GM19023 (cell line): Measurements from ENCODE around the gene LRMDA.

Experiments
- ATAC-seq: cut with Tn5 transposase; IDR thresholded peaks from one replicate; pipeline ENCODE4 v1.9.1; 2021; ENCODE audit warnings: mild to moderate bottlenecking, moderate library complexity; ENCODE audit not compliant: unreplicated experiment

LRMDA gene

DNA sequence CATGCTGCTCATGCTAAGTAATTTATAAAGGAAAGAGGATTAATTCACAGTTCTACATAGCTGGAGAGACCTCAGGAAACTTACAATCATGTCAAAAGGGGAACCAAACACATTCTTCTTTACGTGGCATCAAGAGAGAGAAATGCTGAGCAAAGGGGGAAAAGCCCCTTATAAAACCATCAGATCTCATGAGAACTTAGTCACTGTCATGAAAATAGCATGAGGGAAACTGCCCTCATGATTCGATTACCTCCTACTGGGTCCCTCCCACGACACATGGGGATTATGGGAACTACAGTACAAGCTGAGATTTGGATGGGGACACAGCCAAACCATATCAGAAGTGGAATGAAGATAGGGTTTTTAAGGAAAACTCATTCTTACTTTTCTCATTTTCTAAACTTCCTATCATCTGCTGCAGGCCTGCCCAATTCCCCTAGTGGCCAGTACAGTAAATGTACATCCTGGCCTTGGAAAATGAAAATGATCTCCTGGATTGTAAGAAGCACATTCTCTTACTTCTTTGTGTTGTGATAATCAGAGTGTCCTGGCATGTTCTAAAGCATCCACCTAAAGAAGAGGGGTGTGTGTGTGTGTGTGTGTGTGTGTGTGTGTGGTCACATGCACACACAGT lies 421.5 kb downstream of the LRMDA start:
- no peak for ATAC-seq

DNA sequence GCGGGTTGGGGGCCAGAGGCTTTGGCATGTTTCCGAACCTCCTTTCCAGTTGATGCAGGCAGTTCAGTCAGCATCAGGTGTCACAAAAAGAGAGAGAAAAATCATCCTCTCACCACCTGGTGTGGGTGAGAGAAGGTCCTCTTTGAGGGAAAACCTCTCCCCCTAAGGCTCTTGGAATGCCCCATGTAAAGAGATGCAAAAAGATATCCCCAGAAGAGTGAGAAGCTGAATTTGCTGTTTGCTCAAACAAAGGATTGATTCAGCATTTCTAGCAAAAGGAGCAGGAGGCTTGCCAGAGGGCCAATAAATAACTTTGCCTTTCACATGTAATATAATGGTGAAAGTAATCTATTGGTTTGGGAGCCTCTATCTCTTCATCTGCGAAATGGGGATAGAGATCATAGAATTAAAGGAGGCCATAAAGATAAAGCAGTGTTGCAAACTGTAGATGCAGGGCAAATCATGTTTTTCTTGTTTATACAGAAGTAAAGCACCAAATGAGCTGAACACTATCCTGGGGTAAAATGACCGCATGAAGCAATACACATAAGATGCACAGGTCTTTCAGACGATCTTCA lies 425.9 kb downstream of the LRMDA start:
- ATAC-seq = no peak

DNA sequence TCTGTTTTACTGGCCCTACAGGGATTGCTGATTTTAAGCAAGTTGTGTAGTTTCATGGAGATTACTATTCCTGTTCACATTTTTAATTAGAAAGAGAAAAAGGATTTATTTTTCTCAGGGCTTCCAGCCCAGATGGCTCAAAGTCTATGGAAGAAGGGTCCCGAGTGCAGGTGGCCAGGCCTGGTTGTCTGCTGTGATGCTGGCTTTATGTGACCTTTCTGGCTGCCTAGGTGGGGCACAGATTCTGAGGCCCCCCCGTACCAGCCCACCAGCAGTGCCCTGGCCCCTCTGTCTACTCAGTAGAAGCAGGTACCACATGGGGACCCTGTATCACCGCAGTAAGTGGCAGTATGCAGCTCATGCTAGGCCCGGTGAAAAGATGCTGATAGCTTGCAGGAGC lies 426.5 kb downstream of the LRMDA start:
- ATAC-seq = no peak

DNA sequence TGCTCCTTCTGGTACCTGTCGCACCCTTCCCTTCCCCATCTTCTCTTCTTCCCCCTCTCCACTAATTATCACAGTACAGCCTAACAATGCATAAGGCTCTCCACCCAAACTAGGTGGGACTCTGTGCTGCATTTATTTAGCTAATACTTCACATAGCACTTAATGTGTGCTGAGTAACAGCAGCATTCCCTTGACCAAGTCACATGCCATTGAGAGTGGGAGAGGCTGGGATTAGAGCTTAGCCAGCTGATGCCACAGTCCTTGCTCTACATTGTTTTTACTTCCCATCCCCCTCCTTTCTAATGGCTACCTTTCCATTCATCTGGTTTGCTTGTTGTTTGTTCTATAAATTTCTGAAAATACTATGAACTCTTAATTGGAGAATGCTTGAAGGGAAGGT lies 426.9 kb downstream of the LRMDA start:
- no peak for ATAC-seq

DNA sequence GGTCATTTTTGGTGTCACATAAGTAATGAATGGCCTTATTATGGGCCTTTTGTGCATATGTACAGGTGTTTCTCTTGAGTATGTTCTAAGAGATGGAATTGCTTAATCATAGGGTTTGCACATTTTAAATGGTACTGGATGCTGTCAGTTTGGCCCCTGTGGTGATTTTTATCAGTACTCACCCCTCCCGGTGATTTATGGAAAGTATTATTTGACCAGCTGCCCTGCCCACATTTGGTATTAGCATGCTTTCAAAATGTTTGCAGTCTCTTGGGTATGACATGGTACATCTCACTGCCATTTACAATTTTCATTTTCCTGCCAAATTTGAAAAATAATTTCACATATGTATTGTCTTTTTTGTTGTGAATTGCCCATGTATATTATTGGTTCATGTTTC lies 427.7 kb downstream of the LRMDA start:
- ATAC-seq = no peak

DNA sequence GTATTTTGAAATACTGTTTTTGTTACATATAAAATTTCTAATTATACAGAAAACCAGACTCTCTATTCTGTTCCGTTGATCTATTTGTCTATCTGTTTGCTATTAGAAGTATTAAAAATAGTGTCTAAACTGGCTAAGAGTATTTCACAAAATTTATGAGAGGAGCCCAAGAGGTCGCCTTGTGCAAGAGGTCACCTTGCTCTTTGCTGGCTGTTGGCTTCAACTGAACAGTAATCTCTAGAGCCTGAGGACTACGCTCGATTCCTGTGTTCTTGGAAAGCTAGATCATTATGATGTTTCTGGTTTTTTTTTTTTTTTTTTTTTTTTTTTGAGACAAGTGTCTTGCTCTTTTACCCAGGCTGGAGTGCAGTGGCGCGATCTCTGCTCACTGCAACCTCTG lies 428.6 kb downstream of the LRMDA start:
- ATAC-seq = no peak

DNA sequence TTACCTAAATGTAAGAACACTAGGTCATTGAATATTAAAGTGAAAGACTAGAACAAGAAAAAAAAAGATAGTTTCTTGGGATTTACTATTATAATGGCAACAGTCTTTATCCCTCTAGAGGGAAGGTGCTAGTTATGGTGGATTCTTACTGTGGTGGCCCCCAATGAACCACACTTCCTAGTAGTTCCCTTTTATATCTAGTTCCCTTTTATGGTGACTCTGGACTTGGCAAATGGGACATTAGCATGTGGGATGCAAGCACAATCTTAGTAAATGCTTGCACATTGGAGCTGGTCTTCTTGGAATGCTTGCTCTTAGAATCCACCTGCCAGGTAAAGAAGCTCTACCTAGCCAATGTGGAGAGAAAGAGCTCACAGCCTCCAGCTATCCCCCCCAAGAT lies 430.2 kb downstream of the LRMDA start:
- ATAC-seq = no peak

DNA sequence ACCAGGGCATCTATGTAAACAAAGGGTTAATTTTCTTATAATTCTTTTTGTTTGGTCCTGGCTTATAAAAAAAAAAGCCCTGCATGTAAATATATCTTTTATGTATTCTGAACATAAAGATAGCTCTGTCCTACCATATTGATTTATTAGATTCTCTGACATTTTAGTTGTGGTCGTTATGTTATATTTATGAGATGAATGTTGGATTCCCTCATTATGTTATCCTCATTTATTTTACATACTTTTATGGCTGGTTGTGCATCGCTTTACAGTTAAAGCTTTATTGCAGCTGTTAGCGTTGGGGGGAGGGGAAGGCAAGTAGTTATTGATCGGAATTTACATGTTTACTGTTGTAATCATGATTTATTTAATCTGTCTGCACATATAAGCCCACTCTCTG lies 431.5 kb downstream of the LRMDA start:
- no peak for ATAC-seq

DNA sequence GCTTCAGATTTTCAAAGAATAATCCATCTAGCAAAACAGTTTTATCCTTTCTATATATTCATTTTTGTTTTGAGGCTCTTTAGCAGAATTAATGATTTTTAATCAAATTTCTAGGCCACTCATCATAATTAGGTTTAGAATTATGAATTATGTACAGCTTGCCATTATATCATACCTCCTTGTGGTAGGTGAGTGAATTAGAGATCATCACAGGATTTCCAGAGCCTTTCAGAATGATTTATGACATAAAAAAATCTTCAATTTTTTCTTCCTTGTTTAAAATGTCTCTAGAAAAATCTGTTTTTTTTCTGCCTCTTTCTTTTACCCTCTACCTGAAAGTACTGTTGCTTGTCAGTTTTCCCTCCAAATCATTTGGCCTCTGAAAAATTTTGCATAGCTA lies 433.3 kb downstream of the LRMDA start:
- no peak for ATAC-seq

DNA sequence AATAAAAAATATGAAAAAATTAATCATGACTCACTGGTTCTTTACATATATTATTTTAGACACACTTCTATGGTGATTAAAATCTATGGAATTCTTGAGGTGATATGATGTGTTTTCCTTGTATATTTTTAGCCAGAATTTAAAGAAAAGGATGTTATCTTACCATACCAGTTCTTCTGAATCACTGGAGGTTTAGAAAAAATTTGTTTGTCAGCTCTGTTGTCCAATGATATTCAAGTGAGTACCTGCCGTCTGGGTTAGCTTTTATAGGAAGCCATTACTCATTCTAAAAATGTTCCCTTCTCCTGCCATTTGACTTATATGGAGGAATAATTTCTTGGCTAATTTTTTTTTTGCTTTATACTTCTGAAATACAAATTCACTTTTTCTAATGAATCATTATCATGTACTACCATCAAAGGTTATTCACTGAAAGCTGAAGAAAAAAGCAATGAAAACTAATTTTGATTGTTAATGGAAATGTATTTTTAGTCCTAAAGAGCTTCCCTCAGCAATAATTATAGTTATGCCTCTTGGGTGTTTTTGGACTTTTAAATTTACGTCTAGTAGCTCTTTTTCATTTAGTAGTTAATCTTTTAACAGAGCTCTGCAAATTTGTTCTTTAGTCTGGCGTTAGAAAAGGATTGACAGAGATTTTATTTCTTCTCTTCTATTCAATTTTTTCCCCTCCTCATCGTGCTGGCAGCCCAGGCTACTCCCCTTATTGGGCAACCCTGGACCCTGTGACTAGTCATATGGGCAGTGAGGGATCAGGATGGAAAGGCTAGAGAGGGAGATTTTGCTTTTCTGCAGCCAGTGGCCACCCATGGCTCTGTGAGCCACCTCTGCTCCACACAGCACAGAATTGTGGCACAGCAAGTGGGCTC lies 434.2 kb downstream of the LRMDA start:
- no peak for ATAC-seq

DNA sequence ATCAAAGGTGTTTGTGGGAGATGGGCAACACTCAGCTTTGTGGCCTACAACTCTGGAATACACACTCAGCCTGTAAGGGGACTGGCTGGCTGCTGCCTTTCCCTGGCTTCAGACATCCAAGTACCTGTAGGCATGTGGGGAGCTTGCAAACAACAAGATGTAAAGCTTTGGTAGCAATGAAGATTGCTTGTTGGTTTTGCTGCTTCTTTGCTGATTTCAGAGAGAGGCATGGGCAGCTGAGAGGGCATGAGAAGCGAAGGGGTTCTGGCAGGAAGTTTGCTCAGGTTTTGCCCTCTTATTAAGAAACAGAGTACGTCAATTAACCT lies 434.8 kb downstream of the LRMDA start:
- no peak for ATAC-seq

DNA sequence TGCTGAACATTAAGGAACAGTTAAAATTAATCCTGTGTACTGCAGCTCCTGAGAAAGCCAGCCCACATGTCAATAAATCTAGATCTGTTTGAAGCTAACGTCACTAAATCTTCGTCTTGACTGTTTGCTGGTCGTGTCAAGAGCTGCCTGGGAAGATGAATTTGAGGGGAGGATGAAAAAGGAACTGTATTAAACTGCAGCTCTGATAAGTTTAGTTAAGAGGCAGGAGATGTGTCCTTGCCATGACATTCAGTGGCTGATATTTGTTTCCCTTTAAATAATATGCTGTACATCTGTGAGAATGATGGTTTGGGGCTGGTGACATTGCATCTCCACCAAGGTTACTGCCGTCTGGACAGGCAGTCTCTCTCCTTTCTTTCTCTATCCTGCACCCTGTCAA lies 435.3 kb downstream of the LRMDA start:
- no peak for ATAC-seq

DNA sequence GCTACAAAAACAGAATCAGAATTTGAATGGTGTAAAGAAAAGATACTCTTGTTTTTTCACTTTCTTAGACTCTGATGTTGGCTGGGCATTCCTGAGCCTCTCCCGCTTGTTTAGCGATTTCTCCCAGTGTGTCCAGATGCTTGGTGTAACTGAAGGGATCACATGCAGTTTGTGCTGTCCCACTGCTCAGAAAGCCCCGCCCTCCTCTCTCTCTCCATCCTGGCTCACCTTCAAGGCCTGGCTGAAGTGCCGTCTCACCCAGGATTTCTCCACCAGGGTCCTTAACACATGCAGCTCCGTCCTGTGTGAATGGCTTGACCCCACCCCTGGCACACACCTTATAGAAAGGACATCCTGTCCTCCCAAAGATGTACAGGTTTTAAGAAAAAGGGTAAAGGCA lies 437.1 kb downstream of the LRMDA start:
- no peak for ATAC-seq

DNA sequence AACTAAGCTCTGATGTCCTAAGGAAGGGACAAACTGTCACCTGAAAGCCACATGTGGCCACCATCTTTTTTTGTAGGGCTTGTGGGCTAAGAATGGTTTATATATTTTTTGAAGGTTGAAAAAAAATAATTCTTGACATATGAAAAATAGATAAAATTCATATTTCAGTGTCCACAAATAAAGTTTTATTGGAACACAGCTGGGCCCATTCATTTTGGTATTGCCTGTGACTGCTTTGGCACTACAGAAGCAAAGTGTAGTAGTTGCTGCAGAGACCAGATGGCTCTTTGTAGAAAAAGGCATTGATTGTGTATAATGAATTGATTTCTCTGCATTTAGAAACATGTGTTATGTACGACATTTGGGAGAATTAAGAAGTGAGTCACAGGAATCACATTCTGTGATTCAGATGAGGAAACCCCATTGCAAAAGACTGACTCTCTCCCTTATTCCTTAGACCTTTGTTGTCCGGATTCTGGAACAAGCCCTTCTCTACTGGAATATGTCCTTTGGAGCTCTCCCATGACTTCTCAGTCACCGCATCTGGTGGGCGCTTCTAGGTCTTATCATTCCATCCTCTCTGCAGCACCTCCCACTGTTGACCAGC lies 438.7 kb downstream of the LRMDA start:
- no peak for ATAC-seq

DNA sequence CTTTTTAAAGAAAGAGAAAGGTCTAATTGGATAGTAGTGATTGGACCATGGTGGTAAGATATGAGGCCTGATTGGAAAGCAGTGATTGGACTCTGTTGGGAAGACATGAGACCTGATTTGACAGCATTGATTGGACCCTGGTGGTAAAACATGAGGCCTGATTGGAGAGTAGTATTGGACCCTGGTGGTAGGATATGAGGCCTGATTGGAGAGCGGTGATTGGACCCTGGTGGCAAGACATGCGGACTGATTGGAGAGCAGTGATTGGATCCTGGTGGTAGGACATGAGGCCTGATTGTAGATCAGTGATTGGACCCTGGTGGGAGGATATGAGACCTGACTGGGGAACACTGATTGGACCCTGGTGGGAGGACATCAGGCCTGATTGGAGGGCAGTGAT lies 444.3 kb downstream of the LRMDA start:
- no peak for ATAC-seq

DNA sequence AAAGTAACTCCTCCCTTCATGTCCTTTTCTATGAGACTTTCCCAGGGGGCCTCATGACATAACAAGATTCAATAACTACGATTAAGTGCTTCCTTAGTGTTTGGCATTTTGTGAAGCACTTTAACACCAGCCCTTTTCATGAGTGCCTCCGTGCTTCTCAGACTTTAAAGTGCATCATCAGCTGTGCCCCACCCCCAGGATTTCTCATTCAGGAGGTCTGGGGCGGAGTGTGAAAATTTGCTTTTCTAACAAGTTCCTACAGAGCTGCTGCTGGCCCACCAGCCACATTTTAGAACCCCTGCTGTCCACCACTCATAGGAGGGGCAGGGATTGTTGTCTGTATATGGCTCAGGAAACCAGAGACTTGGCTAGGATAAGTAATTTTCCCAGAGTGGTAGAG lies 445.3 kb downstream of the LRMDA start:
- ATAC-seq = no peak

DNA sequence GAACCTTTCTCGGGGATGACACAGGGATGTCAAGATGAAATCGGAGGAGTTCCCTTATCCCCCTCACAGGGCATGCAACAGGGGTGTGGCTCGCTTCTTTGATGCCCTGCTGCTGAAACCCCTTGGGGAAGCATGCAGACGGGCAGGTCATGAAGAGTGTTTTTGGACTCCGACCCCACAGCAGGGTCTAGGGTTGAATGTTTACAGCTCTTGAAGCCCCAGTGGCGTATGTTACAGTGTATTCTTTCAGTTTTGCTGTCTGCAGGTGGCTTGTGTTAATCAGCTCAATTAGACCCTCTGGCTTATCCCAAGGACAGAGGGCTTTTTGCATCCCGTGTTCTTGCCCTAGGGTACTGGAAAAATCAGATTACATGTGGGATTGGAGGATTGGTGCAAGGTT lies 446.5 kb downstream of the LRMDA start:
- ATAC-seq = no peak

DNA sequence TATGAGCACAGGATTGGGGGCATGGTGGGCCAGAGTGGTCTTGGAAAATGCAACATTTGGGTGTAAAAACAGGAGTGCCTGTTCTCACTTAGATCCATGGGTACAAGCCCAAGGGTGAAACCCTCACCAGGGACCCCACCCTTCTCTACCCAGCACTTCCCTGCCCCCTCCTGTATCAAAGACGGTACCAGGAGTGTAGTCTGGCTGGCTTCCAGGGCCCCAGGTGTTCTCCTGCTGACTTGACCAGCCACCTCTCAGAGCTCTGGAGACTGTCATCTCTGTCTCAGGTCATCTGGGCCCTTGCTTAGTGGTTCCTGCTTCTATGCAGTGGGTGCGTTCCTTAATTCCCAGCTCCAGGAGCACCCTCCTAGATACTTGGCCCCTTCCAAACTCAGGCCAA lies 447.2 kb downstream of the LRMDA start:
- ATAC-seq = no peak

DNA sequence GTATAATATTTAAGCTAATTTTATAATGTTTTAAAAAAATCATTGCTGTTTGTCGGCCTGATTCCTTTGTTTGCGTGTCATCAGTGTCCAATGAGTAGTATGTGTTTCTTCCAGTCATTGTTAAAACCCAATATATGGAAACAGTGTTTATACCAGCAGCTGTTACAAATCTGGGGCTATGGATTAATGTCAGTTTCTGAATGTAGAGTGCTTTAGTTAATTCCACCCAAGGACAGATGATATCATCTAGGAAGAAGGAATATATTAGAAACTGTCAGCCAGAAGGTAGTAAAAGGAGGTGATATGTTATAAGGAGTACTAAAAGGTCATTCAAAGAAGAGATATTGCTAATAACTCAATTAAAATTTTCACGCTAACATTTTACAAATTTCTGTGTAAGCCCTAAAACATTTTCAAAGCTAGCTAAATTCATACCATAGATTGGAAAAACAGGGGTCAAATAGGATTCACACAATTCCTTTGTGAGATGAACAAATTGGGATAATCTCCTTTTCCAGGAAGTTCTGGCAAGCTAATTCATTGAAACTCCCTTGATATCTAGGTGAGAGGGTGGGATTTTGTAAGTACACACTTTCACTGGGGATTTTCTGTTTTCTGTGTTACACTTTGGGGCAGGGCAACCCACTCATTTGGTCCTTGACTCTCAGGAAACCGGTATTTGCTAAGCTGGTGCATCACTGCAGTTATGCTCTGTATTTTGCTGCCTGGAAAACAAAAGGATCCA lies 448.8 kb downstream of the LRMDA start:
- no peak for ATAC-seq

DNA sequence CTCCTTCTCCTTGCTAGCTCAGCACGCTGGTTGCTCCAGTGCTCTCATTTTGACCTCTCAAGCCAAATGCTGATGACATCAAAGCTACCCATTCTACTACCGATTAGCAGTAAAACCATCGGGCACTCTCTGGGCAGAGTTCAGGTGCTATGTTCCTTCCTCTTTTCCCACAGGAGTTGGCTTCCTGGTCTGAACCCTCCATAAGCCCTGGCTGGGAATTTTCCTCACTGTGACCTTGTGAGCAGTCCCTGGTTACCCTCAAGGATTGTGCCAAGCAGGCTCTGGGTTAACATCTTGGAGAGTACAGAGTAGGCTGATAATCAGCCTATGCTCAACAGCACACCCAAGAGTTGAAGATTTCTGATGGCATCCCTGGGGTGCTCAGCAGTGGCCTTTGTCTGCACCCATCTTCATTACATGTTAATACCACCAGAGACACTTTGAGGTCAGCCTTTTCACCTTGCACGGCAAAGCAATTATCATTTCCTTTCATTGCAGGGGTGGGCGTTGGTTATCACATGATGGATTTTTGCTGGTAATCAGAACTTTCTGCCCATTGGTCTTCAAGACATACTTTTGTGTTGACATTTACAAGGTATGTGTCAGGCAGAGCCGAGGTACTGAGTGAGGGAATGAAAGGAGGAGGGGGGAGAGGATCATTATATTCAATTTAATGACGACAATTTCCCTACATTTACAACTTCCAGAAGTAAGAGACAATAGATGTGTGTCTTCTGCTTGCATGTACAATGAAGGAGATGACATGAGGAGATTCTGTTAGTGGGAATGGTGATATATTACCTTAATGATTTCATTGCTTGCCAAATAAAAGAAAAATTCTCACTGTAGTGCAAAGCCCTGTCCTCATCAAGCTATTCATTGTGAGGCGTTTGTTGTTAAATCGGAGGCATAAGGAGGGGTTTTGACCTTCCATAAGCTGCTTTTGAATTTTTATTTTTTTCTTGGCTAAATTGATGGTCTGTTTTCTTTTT lies 452.0 kb downstream of the LRMDA start:
- ATAC-seq = no peak
